GM19468 (cell line): Measurements from ENCODE around the gene RNF141.

ENCODE experiments used
- ATAC-seq: cut with Tn5 transposase; IDR thresholded peaks from one replicate; pipeline ENCODE4 v1.9.1; 2021; ENCODE audit warnings: mild to moderate bottlenecking, moderate library complexity, moderate number of reproducible peaks; ENCODE audit not compliant: unreplicated experiment; ENCODE audit errors: extremely low read depth

The RNF141 gene

DNA sequence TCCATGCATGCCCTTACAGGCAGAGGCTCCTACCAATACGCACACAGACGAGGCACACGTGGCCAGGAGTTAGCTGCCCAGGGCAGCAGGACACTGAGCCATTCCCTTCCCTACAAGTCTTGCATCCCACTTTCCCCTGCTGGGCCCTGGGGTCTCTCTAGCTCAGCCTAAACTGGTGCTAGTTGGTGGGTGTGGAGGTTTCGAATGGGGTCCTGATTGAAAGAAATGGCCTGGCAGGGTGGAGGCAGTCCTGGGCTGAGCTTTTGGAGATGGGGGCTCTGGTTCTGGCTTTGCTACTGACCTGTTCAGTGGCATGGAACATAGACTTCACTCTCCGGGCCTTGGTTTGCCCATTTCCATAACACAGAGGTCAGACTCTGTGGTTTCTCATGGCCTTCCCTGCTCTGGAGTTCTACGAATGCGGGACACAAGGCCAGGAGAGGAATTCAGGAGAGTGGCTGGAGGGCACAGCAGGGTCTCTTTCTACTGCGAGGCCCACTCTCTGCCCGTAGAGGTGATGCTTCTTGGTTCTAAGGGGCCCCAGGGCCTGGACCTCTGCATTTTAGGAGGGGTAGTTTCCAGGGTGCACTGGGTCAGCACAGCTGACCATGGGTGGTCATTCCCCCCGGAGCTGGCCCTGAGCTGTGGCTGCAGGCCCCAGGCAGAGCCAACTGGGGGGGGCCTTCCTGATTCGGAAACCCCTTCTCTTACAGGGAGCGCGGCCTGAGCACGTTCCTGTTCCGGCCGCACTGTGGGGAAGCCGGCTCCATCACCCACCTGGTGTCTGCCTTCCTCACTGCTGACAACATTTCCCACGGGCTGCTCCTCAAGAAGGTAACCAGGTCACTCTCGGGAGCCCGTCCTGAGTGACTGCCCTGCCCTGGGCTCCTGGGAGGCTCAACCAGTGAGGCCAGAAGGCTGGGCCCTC is 40.0 kb downstream of the RNF141 start:
- ATAC-seq: no peak

DNA sequence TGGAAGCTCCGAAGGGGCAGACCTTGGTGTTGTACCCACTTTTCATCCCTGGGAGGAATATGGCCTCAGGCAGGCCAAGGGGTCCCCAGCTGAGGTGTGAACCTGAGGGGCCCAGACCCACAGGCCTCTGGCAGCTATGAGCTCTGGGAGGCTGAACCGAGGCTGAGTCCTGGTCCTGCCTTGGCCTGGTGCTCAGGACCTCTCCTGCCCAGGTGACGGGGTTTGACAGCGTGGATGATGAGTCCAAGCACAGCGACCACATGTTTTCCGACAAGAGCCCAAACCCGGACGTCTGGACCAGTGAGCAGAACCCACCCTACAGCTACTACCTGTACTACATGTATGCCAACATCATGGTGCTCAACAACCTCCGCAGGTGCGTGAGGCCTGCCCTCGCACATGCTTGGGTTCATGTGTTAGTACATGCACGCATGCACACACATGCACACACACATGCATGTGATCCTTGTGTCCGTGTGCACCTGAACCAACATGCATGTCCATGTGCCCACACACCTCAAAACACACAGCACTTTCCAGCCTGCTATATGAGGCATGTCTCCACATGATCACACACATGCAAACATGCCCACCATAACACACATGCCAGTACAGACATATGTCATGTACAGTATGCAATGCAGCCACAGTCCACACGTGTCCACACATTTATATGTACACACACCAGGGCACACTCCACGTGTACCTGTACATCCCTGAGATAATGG is 40.9 kb downstream of the RNF141 start:
- no peak for ATAC-seq

DNA sequence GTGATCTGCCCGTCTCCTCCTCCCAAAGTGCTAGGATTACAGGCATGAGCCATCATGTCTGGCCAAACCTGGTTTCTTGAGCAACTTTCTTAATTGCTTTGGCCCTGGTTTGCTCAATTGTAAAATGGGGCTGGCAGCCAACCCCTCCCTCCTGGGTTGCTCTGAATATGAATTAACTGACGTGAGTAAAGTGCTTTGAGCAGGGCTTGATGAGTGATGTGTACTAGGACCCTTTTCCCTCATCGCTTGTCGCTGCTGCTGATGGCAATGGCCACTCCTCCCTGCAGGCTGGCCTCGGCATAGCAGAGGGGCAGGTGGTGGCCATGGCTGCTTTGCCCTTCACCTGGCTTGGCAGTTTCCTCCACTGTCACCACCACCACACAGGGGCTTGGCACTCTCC is 41.5 kb downstream of the RNF141 start:
- no peak for ATAC-seq

DNA sequence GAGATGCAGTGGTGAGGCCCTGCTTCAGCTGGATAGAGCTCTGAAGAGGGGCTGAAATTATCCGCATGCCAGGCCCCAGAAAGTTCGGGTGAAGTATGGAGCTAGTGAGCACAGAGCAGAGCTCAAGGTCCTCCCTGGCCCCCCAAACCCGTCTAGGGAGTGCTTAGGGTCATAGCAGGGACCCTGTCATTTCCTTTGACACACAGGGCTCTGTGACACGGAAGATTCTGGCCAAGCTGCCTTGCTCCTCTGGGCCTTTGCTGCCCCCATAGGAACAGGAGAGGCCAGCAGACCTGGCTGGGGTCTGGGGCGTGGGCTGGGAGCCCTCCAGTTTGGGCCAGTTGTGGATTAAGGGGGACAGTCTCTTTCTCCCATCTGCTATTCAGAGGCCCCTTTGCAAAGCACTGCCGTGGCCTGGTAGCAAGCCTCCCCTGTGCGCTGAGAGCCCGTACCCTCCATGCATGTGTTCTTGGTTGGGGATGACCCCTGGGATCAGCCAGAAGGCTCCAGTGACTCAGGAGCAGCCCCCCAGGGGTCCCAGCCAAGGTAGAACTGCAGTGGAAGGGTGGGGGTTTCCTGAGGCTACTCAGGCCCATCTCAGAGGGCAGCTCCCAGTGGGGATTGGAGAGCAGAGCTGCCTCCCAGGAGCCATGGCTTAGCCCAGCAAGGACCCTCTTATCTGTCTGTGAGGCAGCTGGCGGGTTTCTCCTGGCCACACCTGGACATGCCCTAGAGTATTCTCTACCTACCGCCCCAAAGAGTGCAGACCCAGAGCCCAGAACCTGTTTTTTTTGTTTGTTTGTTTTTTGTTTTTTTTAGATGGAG is 42.3 kb downstream of the RNF141 start:
- no peak for ATAC-seq

DNA sequence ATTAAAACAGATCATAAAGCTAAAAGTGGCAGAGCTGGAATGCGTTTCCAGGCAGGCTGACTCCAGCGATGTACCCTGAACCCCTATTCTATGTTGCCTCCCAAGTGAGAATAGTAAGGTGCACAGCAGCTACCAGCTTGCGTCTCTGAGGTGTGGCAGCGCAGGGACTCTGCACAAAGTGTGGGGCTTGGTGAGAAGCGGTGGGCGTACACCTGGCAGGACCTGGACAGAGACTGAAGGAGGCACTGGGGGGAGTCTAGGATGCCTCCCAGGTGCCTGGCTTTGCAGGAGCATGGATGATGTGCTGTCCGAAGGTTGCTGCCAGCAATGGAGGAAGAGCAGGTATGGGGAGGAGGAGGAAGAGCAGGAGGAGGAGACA is 43.0 kb downstream of the RNF141 start:
- ATAC-seq: no peak

DNA sequence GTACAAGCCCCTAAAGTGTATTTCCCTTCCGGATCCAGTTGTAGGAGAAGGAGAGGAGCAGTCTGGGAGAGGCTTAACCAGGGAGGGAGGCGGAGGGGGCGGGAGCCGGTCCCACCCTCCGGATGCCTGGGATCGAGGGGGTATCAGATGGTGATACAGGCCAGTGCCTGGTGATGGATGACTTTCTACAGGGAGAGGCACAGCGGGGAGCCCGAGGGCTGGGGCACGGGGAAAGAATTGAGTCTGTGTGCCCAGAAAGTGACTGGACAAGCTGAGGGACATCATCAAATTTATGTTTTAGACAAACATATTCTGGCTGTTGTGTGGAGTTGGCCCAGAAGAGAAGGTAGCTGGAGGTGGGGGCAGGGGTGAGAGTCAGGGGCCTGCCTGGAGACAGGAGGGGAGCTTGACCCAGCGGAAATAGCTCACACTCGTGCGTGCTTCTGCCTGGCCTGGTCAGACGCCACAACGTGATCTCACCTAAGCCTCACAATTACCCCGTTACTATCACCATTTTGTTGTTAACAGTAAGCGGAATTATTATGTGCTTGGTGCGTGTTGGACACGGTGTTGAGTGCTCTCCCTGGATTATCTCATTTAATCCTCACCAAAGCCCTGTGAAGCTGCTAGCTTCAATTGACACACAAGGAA is 43.5 kb downstream of the RNF141 start:
- no peak for ATAC-seq

DNA sequence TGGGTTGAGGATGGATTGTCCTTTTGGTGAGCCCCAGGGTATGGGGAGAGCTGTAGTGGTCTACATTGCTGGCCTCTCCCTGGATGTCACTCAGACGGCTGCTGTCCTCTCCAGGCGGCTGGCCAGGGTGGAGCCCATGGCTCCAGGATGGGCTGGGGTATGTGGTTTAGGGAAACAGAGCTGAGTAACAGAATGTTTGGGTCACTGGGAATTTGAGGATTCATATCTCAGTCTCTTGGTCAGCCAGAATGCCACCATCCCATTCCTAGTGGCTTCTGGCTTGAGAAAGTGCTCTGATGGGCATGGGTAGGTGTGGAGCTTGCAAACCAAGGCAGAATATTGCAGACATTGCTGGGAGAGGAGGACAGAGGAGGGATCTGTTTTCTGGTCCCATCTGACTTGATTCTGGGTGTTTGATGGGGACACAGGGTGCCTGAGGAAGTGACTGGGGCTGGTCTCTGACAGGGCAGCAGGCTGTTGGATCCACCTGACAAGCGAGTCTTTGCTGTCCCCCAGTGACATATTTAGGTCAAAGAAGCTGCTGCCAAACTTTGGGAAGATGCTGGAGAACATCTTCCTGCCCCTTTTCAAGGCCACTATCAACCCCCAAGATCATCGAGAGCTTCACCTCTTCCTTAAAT is 44.6 kb downstream of the RNF141 start:
- ATAC-seq: no peak

DNA sequence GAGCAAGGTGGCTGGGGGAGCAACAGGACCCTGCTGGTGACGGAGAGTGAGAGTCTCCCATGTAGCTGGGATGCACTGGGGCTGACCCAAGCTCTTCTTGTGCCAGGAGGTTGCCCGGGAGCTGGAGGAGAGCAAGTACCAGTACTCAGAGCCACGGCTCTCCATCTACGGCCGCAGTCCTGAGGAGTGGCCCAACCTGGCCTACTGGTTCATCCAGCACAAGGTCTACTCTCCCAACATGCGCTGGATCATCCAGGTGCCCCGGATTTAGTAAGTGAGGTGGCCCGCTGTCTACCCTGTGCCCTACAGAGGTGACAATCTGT is 45.6 kb downstream of the RNF141 start:
- ATAC-seq: no peak

DNA sequence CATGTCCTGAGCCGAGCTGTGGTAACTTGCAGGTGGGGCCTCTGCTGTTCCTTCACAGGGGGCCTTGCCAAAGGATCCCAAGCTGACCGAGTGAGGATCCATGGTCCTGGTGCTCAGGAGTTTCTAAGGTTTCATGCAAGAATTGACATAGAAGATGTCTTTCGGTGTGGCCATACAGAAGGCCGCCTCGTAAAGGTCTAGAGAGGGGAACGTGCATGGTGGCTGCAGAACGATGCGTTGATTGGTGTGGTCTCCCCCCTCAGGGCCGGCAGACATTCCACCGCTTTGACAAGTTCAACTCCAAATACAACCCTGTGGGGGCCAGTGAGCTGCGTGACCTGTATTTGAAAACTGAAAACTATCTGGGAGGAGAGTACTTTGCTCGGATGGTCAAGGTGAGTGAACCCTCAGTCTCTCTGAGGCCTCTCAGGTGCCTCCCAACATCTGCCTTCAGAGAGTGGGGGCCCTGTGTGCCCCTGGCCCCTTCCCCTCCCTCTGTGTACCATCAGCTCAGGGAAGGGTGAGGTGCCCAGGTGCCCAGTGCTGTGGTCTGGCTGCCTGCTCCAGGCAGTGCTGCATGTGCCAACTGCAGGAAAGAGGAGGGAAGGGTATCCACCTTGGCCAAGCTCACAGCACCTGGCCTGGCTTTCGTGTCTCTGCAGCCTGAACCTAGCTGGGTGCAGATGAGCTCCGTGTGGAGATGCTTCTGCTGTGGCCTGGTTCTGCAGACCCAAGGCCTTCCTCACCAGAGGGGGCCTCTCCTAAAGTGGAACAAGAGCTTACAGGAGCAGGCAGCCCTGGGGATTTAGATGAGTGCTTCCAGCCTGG is 46.1 kb downstream of the RNF141 start:
- no peak for ATAC-seq

DNA sequence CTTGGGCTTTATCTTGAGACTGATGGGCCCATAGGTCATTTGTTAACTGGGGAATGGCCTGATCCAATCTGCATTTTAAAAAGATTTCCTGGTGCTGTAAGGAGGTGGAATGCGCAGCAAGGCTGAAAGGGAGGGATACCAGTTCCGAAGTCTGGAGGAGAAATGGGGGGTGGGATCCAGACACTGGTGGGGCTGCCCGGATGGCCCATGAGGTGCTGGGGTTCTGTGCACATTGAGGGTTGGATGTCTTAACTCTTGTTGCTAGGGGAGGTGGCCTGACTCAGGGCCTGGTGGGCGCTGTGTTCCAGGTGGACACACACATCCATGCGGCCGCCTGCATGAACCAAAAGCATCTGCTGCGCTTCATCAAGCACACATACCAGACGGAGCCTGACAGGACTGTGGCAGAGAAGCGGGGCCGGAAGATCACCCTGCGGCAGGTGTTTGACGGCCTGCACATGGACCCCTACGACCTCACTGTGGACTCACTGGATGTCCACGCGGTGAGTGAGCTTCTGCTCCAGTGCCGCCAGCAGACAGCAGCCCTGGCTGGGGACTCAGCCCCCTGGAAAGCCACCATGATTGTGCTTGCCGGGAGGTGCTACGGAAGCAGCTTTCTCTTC is 47.8 kb downstream of the RNF141 start:
- ATAC-seq: no peak

DNA sequence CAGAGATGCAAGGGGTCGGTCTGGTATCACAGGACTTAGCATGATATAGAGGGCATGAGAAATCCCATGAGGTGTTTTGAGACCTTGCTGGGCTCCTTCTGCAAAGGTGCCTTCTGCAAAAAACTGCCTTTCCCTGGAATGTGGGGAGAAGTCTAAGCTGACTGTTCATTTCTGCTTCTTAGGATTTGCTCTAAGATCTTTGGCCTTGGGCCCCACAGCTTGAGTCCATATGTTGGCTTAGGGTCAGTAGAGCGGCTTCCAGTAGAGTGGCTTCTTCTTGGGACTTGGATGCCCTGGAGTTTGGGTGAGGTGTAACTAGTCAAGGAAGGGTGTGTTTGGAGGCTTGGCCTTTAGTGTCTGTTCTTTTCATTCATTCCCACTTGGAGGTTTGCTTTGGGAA is 48.9 kb downstream of the RNF141 start:
- no peak for ATAC-seq

DNA sequence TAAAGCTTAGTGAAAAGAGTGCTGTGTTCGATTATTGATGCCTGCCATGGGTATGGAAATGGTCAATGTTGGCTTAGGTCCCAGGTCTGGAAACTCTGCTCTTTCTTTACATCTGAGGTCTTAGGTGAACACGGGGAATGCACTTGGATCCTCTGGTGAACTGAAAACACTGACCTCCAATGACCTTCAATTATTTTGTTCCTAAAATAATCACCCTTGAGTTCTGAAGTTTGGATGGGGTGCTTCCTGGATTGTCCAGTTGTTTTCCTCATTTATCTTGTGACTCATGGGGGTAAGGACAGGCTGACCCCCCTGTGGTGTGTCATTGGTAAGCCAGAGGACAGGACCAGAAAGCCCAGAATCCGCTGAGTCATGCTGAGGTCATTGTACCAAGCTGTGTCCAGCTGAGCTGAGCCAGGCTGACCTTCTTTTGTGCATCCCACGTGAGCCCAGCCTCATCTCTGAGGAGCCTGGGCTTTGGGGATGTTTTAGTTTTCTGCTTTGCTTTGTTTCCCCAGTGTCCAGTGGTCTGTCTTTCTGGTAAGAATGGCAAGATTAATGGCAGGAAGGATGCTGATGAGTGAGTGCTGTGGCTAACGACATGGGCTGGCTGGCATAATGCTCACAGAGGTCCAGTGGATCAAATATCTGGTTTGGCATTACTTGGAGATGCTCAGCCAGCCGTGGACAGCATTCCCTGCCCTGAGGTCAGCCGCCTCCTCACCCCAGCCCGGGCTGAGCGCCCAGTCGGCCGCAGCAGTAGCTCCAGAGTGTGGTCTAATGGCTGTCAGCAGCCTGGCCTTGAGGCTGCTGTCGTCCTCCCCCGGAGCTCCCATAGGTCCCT is 50.4 kb downstream of the RNF141 start:
- ATAC-seq: no peak

DNA sequence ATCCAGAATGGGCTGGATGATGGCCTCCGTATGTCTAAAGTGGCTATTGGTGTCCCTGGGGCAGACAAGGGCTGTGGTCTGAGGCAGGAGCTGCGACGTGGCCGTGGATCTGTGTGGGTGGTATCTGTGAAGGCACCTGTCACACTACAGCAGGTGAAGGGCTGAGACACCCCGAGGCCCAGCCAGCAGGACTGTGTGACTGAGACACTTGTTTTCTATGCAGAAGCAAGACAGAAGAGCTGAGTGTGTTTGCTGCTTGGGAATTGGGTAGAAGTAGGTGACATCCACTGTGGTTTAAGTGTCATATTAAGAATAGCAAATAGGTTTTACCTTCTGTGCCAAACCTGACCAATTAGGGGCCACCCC is 51.0 kb downstream of the RNF141 start:
- no peak for ATAC-seq

DNA sequence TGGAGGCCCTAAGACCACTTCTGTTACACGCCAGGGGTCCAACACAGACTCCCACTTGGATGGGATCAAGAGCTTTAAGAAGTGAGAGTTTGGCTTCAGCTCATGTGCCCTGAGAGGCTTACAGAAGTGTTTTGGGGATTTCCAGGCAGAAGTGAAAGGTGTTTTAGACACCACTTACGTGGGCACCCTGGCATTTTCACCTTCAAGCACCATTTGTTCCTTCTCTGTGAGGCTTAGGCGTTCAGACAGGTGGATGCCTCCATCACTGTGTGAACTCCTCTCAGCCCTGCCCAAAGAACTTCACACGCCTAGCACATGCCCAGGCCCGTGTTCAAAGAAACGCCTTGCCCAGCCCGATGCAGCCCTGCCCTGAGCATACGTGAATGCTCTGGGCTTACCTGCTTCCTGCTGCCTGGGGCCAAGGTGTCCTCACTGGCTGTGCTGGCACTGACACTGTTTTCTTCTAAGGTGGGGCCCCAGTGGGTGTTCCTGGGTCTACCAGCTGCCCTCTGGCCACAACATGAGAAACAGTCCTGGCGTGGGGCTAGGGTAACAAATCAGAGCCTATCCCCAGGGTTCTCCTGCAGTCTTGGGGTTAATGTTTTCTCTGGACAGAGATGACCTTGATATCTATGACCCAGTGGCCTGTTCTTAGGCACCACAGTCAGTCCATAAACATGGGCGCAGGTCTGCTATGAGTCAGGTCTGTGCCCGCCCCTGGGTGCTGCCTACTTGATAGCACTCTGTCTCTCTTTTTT is 51.9 kb downstream of the RNF141 start:
- ATAC-seq: peak; percentile 80

DNA sequence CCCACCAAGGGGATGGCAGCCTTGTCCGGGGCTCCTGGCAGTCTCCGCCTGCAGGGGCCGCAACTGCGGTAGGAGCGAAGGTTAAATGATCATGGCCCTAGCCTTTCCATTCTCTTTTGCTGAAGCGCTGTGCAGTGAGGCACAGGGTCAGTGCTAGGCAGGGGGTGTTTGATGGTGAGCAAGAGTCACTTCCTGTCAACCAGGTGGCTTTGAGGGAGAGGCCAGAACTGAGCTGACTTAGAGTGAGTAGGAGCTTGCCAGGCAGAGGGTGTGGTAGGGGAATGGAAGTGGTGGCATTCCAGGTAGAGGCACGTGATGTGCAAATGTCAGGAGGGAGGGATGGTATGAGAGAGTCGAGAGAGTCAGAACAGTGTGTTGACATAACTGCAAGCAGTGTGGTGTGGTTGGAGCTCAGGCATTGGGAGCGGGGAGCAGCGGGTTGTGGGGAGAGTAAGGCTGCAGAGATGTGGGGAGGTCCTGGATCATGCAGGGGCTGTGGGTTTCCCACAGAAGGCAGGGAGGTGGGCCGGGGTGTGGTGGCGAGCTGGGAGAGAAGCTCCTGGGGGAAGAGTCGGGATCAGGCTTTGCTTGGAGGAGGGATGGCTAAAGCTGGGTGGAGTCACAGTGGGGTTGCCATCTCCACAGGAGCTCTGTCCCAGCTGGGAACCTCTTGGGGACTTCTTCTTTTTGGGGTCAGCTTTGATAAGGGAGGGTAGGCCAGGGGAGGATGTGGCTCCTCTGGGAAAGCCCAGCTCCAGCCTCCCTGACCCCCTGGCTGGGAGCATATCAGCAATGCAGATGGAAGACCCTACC is 52.7 kb downstream of the RNF141 start:
- no peak for ATAC-seq

DNA sequence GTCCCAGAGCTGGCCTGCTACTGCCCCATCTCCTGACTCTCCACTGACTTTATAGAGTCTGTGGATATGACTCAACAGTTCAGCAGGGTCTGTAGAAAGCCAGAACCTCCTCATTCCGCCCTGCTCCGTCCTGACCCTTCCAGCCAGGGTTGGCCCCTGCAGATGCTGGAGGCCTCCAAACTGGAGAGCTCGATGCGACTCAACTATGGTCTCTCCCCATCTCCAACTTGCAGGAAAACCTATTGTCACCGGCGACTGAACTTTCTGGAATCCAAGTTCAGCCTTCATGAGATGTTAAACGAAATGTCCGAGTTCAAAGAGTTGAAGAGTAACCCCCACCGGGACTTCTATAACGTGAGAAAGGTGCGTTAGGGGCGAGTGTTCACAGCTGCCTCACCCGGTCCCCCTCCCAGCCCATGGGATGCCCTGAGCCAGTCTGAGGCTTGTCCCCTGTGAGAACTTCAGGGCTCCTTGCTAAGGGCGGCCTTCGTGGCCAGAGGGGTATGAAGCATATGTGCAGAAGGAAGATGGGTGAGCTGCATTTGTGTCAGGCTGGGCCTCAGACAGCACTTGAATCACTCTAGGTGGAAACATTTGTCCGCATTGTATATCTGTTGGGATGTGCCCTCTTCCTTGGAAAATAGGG is 53.9 kb downstream of the RNF141 start:
- no peak for ATAC-seq
